ENCODE results near the gene ARL8A. TPM values are rescaled to one million over a fixed set of nuclear protein-coding genes. Genes with fewer than 3 reads are reported as not detected.

ARL8A gene
- total RNA-seq, 1 donor from 2014 or later, result 25.5 TPM

GRCh38 chr1:202104073-202104472 is 40.5 kb downstream of the ARL8A start:
- Histone ChIP-seq H3K27ac (no peak overlapping the region), H3K4me1 (no peaks in the 10 kb centered on the region), H3K36me3 (no peaks in the 10 kb centered on the region), H3K9me3 (no peaks in the 10 kb centered on the region), H3K4me3 (no peak overlapping the region), H3K27me3 (no peaks in the 10 kb centered on the region)
- TF ChIP-seq POLR2AphosphoS5 (IDR thresholded peaks at IDR 0.05; ENCODE audit: insufficient read depth in 1 of 2, low read depth in 1 of 2) (no peak), POLR2A (IDR thresholded peaks at IDR 0.05) (no peak)
- TF ChIP-seq, protein P1, sequence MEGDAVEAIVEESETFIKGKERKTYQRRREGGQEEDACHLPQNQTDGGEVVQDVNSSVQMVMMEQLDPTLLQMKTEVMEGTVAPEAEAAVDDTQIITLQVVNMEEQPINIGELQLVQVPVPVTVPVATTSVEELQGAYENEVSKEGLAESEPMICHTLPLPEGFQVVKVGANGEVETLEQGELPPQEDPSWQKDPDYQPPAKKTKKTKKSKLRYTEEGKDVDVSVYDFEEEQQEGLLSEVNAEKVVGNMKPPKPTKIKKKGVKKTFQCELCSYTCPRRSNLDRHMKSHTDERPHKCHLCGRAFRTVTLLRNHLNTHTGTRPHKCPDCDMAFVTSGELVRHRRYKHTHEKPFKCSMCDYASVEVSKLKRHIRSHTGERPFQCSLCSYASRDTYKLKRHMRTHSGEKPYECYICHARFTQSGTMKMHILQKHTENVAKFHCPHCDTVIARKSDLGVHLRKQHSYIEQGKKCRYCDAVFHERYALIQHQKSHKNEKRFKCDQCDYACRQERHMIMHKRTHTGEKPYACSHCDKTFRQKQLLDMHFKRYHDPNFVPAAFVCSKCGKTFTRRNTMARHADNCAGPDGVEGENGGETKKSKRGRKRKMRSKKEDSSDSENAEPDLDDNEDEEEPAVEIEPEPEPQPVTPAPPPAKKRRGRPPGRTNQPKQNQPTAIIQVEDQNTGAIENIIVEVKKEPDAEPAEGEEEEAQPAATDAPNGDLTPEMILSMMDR (IDR thresholded peaks at IDR 0.05), result no peak
- DNase-seq (ENCODE audit: extremely low spot score in 2 of 2), result no peak
- intact Hi-C loops (cut with DNase I), result no loop called here

- intact Hi-C loops (cut with DNase I), result no loop called here
- H3K36me3 ChIP-seq, result no peaks in the 10 kb centered on the region
- no peaks in the 10 kb centered on the region for H3K4me1 ChIP-seq
- TF ChIP-seq, protein P1 (IDR thresholded peaks at IDR 0.05), result no peak
- TF ChIP-seq POLR2A (IDR thresholded peaks at IDR 0.05) (no peak), POLR2AphosphoS5 (IDR thresholded peaks at IDR 0.05; ENCODE audit: insufficient read depth in 1 of 2, low read depth in 1 of 2) (no peak)
- DNase-seq (ENCODE audit: extremely low spot score in 2 of 2), result no peak
- no peak overlapping the region for H3K27ac ChIP-seq
- H3K9me3 ChIP-seq, result no peaks in the 10 kb centered on the region
- no peaks in the 10 kb centered on the region for H3K27me3 ChIP-seq
- H3K4me3 ChIP-seq, result no peak overlapping the region
Observed at GRCh38 chr1:202101184-202101583, 43.4 kb downstream of the ARL8A start.

DNA sequence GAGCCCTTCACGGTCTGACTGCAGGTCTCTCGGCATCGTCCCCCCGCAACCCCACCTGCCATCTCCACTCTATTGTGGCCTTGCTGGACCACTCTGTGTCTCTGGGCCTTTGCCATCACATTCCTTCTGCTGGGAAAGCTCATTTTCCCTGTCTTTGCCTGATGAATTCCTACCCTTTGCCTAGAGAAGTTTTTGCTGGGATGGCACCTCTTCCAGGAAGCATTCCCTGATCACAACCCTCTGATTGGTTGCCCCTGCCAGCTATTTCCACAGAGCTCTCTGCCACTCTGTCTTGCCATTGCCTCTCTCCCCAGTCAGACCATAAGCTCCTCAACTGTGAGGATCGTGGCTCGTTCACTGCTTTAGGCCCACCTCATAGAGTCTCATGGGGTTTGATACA is 50.7 kb downstream of the ARL8A start:
- no peak for DNase-seq (ENCODE audit: extremely low spot score in 2 of 2)
- intact Hi-C loops (cut with DNase I), result no loop called here
- H3K36me3 ChIP-seq, result no peaks in the 10 kb centered on the region
- no peak overlapping the region for H3K4me3 ChIP-seq
- no peaks in the 10 kb centered on the region for H3K4me1 ChIP-seq
- no peak overlapping the region for H3K27ac ChIP-seq
- TF ChIP-seq, protein P1 (IDR thresholded peaks at IDR 0.05), result no peak
- TF ChIP-seq POLR2A (IDR thresholded peaks at IDR 0.05) (no peak), POLR2AphosphoS5 (IDR thresholded peaks at IDR 0.05; ENCODE audit: insufficient read depth in 1 of 2, low read depth in 1 of 2) (no peak)
- no peaks in the 10 kb centered on the region for H3K27me3 ChIP-seq
- H3K9me3 ChIP-seq, result no peaks in the 10 kb centered on the region

- peaks cover 14% of the 10 kb centered on the region for H3K4me1 ChIP-seq
- H3K36me3 ChIP-seq, result no peaks in the 10 kb centered on the region
- H3K27ac ChIP-seq, result no peak overlapping the region
- DNase-seq (ENCODE audit: extremely low spot score in 2 of 2), result no peak
- TF ChIP-seq POLR2AphosphoS5 (IDR thresholded peaks at IDR 0.05; ENCODE audit: insufficient read depth in 1 of 2, low read depth in 1 of 2), result no peak
- no peak for TF ChIP-seq POLR2A (IDR thresholded peaks at IDR 0.05)
- TF ChIP-seq, protein P1 (IDR thresholded peaks at IDR 0.05), result no peak
- intact Hi-C loops (cut with DNase I), result no loop called here
- no peaks in the 10 kb centered on the region for H3K9me3 ChIP-seq
- H3K4me3 ChIP-seq, result no peak overlapping the region
- no peaks in the 10 kb centered on the region for H3K27me3 ChIP-seq
Observed at GRCh38 chr1:202090994-202091393, 53.5 kb downstream of the ARL8A start.

- intact Hi-C loops (cut with DNase I), result no loop called here
- Histone ChIP-seq H3K36me3 (no peaks in the 10 kb centered on the region), H3K9me3 (no peaks in the 10 kb centered on the region), H3K27me3 (no peaks in the 10 kb centered on the region), H3K27ac (no peak overlapping the region), H3K4me3 (no peak overlapping the region), H3K4me1 (peaks cover 25% of the 10 kb centered on the region)
- no peak for DNase-seq (ENCODE audit: extremely low spot score in 2 of 2)
- TF ChIP-seq POLR2AphosphoS5 (IDR thresholded peaks at IDR 0.05; ENCODE audit: insufficient read depth in 1 of 2, low read depth in 1 of 2) (no peak), POLR2A (IDR thresholded peaks at IDR 0.05) (no peak)
- TF ChIP-seq, protein P1 (IDR thresholded peaks at IDR 0.05), result no peak
Observed at GRCh38 chr1:202088206-202088605, 56.3 kb downstream of the ARL8A start.

Data from vagina (tissue), 2 donors.